Colonic mucosa (tissue), 4 donors: ENCODE data around the gene TMEM45A. TPM values are rescaled to one million over a fixed set of nuclear protein-coding genes. Genes with fewer than 3 reads are reported as not detected.

Source experiments
- DNase-seq: peaks from one replicate; pipeline ENCODE4 v3.0.0-alpha.2; 2020
- H3K27ac ChIP-seq: fragments of 200-600 bp; one replicate; pipeline ENCODE4 v1.8.0; 2021
- H3K27me3 ChIP-seq: fragments of 200-600 bp; one replicate; pipeline ENCODE4 v1.8.0; 2021
- H3K36me3 ChIP-seq: fragments of 200-600 bp; one replicate; pipeline ENCODE4 v1.8.0; 2021
- H3K4me1 ChIP-seq: fragments of 200-600 bp; one replicate; pipeline ENCODE4 v1.8.0; 2021; ENCODE audit warnings: mild to moderate bottlenecking
- H3K4me3 ChIP-seq: fragments of 200-600 bp; one replicate; pipeline ENCODE4 v1.8.0; 2021
- H3K9ac ChIP-seq, 2 donors: one replicate each; pipeline ENCODE4 v1.7.0; 2013; ENCODE audit warnings: control low read depth in 2 of 2, low read depth in 2 of 2, low read length in 2 of 2
- H3K9me3 ChIP-seq: fragments of 200-600 bp; one replicate; pipeline ENCODE4 v1.8.0; 2021
- CTCF ChIP-seq: fragments of 200-600 bp; IDR thresholded peaks from one replicate; pipeline ENCODE4 v1.8.0; 2022; ENCODE audit warnings: antibody characterized with exemption, mild to moderate bottlenecking
- intact Hi-C: fragments of 100-400 bp; cut with DNase I; formaldehyde crosslinking; loops from one replicate; pipeline ENCODE4 v1.14.1; 2022
- total RNA-seq, 2 donors: library from RNA; stranded (reverse); fragmentation: NEBNext Ultra II Directional in 1 of 2; extraction: Animal tissue kit (Norgen Biotek cat#: 25700) in 1 of 2; gene quantifications; one replicate each; pipeline ENCODE4 v1.2.1, GENCODE V29; 2021
- donor health status: healthy.
- donor health status: DM: no; HTN: no; CAD: no.
- donor health status: DM: no; HTN: no; CAD: no.

TMEM45A gene
- total RNA-seq, 2 donors from 2014 or later: 2.9 to 4.0 TPM

GRCh38 chr3:100525753-100526612, 33.6 kb downstream of the TMEM45A start:
- no peaks in the 10 kb centered on the region for H3K9me3 ChIP-seq
- DNase-seq: no peak
- no peaks in the 10 kb centered on the region for H3K27me3 ChIP-seq
- intact Hi-C loops: no loop called here
- H3K4me1 ChIP-seq: no peaks in the 10 kb centered on the region
- TF ChIP-seq CTCF: no peak
- no peaks in the 10 kb centered on the region for H3K36me3 ChIP-seq
- no peak overlapping the region for H3K9ac ChIP-seq
- no peak overlapping the region for H3K4me3 ChIP-seq
- no peak overlapping the region for H3K27ac ChIP-seq

GRCh38 chr3:100526613-100527346, 34.4 kb downstream of the TMEM45A start:
- TF ChIP-seq CTCF: no peak
- Histone ChIP-seq H3K36me3 (no peaks in the 10 kb centered on the region), H3K9ac (no peak overlapping the region), H3K27ac (no peak overlapping the region), H3K9me3 (no peaks in the 10 kb centered on the region), H3K4me3 (no peak overlapping the region), H3K4me1 (no peaks in the 10 kb centered on the region), H3K27me3 (no peaks in the 10 kb centered on the region)
- no peak for DNase-seq
- intact Hi-C loops: no loop called here

GRCh38 chr3:100527347-100527735, 34.9 kb downstream of the TMEM45A start:
- Histone ChIP-seq H3K9ac (no peak overlapping the region), H3K27me3 (no peaks in the 10 kb centered on the region), H3K4me3 (no peak overlapping the region), H3K9me3 (no peaks in the 10 kb centered on the region), H3K36me3 (no peaks in the 10 kb centered on the region), H3K27ac (no peak overlapping the region), H3K4me1 (no peaks in the 10 kb centered on the region)
- DNase-seq: no peak
- no peak for TF ChIP-seq CTCF
- intact Hi-C loops: no loop called here

- Histone ChIP-seq H3K36me3 (no peaks in the 10 kb centered on the region), H3K4me1 (no peaks in the 10 kb centered on the region), H3K4me3 (no peak overlapping the region), H3K9me3 (no peaks in the 10 kb centered on the region), H3K27me3 (no peaks in the 10 kb centered on the region), H3K27ac (no peak overlapping the region), H3K9ac (no peak overlapping the region)
- TF ChIP-seq CTCF: no peak
- intact Hi-C loops: no loop called here
- no peak for DNase-seq
These were observed 38.7 kb downstream of the TMEM45A start for GRCh38 chr3:100531093-100531492.

GRCh38 chr3:100532411-100532810, 40.0 kb downstream of the TMEM45A start:
- intact Hi-C loops: no loop called here
- Histone ChIP-seq H3K27ac (no peak overlapping the region), H3K9me3 (no peaks in the 10 kb centered on the region), H3K9ac (no peak overlapping the region), H3K27me3 (no peaks in the 10 kb centered on the region), H3K4me1 (no peaks in the 10 kb centered on the region), H3K4me3 (no peak overlapping the region), H3K36me3 (no peaks in the 10 kb centered on the region)
- DNase-seq: no peak
- TF ChIP-seq CTCF: no peak
